PFSK-1 (cell line): ENCODE data around the gene LRRC8C.

ENCODE experiments used
- FOXP2 ChIP-seq: optimal IDR thresholded peaks from 2 replicates; pipeline ENCODE3; 2011; ENCODE audit warnings: borderline replicate concordance, control low read depth, inconsistent platforms; ENCODE audit not compliant: insufficient read depth; ENCODE audit errors: extremely low read length, extremely low read depth
- POLR2AphosphoS5 ChIP-seq: IDR thresholded peaks from 2 replicates; pipeline ENCODE4 v1.6.1; 2012; ENCODE audit warnings: low read depth, mild to moderate bottlenecking, control low read depth, low read length, moderate library complexity
- REST ChIP-seq, 2 experiments: IDR thresholded peaks; 2 replicates each; pipeline versions ENCODE4 v1.6.1 to v1.8.0; 2011 to 2012; ENCODE audit warnings: low read depth in 2 of 2, low read length in 2 of 2, control low read depth in 1 of 2, inconsistent platforms in 1 of 2, mild to moderate bottlenecking in 1 of 2, moderate library complexity in 1 of 2; ENCODE audit not compliant: insufficient read depth in 1 of 2
- SIN3A ChIP-seq: IDR thresholded peaks from 2 replicates; pipeline ENCODE4 v1.6.1; 2012; ENCODE audit warnings: mild to moderate bottlenecking, low read length, moderate library complexity, borderline replicate concordance; ENCODE audit not compliant: insufficient read depth
- TAF1 ChIP-seq: IDR thresholded peaks from 2 replicates; pipeline ENCODE4 v1.6.1; 2012; ENCODE audit warnings: low read length, control low read depth, borderline replicate concordance; ENCODE audit not compliant: insufficient read depth

GRCh38 chr1:89624314-89624713, 8.6 kb upstream of the LRRC8C start:
- TF ChIP-seq SIN3A (no peak), REST (IDR thresholded peaks at IDR 0.05; ENCODE audit: insufficient read depth in 1 of 2, low read depth in 2 of 2, low read length in 2 of 2) (no peak), POLR2AphosphoS5 (no peak), TAF1 (no peak), FOXP2 (no peak)
